H9 (cell line): ENCODE measurements around the gene ZBTB25. TPM values are rescaled to one million over a fixed set of nuclear protein-coding genes. Genes with fewer than 3 reads are reported as not detected.

Experiments used
- DNase-seq: peaks from one replicate; pipeline ENCODE4 v3.0.0-alpha.2; 2017
- H2AFZ ChIP-seq: one replicate; pipeline ENCODE4 v1.6.1; 2013; ENCODE audit warnings: mild to moderate bottlenecking, low read length, control low read depth, moderate library complexity
- H2AK5ac ChIP-seq: 2 replicates; pipeline ENCODE4 v1.6.1; 2013; ENCODE audit warnings: low read length, control low read depth, mixed read lengths; ENCODE audit not compliant: insufficient read length
- H2BK120ac ChIP-seq: one replicate; pipeline ENCODE4 v1.6.1; 2013; ENCODE audit warnings: low read depth, mild to moderate bottlenecking, low read length, control low read depth, inconsistent platforms; ENCODE audit not compliant: poor library complexity, severe bottlenecking
- H2BK12ac ChIP-seq: 2 replicates; pipeline ENCODE4 v1.6.1; 2013; ENCODE audit warnings: low read length, control low read depth, mixed read lengths, low read depth; ENCODE audit not compliant: insufficient read length
- H2BK15ac ChIP-seq: 2 replicates; pipeline ENCODE4 v1.6.1; 2013; ENCODE audit warnings: low read depth, low read length, control low read depth
- H2BK20ac ChIP-seq: one replicate; pipeline ENCODE4 v1.6.1; 2013; ENCODE audit warnings: low read depth, mild to moderate bottlenecking, low read length, control low read depth, inconsistent platforms; ENCODE audit not compliant: poor library complexity, severe bottlenecking
- H2BK5ac ChIP-seq: 2 replicates; pipeline ENCODE4 v1.6.1; 2013; ENCODE audit warnings: low read length, control low read depth, mixed read lengths; ENCODE audit not compliant: insufficient read length
- H3K14ac ChIP-seq: 2 replicates; pipeline ENCODE4 v1.6.1; 2013; ENCODE audit warnings: low read length, control low read depth; ENCODE audit not compliant: insufficient read depth
- H3K18ac ChIP-seq: 2 replicates; pipeline ENCODE4 v1.6.1; 2013; ENCODE audit warnings: low read depth, mild to moderate bottlenecking, mixed read lengths, low read length, control low read depth; ENCODE audit not compliant: insufficient read length
- H3K23ac ChIP-seq: 2 replicates; pipeline ENCODE4 v1.6.1; 2013; ENCODE audit warnings: low read length, control low read depth, mixed read lengths, low read depth; ENCODE audit not compliant: insufficient read length
- H3K23me2 ChIP-seq: 2 replicates; pipeline ENCODE4 v1.6.1; 2013; ENCODE audit warnings: low read depth, mild to moderate bottlenecking, mixed read lengths, low read length, control low read depth; ENCODE audit not compliant: insufficient read length, poor library complexity, severe bottlenecking
- H3K27ac ChIP-seq: 2 replicates; pipeline ENCODE4 v1.5.1; 2013; ENCODE audit warnings: low read length, control low read depth, mixed read lengths, low read depth; ENCODE audit not compliant: insufficient read length
- H3K27me3 ChIP-seq: 2 replicates; pipeline ENCODE4 v1.6.1; 2013; ENCODE audit warnings: low read length, control low read depth, inconsistent platforms; ENCODE audit not compliant: insufficient read depth
- H3K4ac ChIP-seq: 2 replicates; pipeline ENCODE4 v1.6.1; 2013; ENCODE audit warnings: low read depth, mild to moderate bottlenecking, control low read depth, inconsistent platforms, low read length, moderate library complexity
- H3K4me1 ChIP-seq: 2 replicates; pipeline ENCODE4 v1.6.1; 2013; ENCODE audit warnings: low read length, control low read depth, inconsistent platforms; ENCODE audit not compliant: insufficient read depth
- H3K4me2 ChIP-seq: 2 replicates; pipeline ENCODE4 v1.6.1; 2013; ENCODE audit warnings: low read length, control low read depth, mixed read lengths; ENCODE audit not compliant: insufficient read length, insufficient read depth
- H3K56ac ChIP-seq: 2 replicates; pipeline ENCODE4 v1.6.1; 2013; ENCODE audit warnings: low read depth, mild to moderate bottlenecking, mixed read lengths, low read length, control low read depth; ENCODE audit not compliant: insufficient read length
- H3K79me1 ChIP-seq: 2 replicates; pipeline ENCODE4 v1.6.1; 2013; ENCODE audit warnings: low read depth, mild to moderate bottlenecking, moderate library complexity, low read length, control low read depth, inconsistent platforms; ENCODE audit not compliant: insufficient read depth, poor library complexity, severe bottlenecking
- H3K79me2 ChIP-seq: 2 replicates; pipeline ENCODE4 v1.6.1; 2013; ENCODE audit warnings: low read length, control low read depth, inconsistent platforms; ENCODE audit not compliant: insufficient read depth
- H3K9ac ChIP-seq: 2 replicates; pipeline ENCODE4 v1.6.1; 2013; ENCODE audit warnings: low read length, control low read depth, mixed read lengths; ENCODE audit not compliant: insufficient read length; ENCODE audit errors: extremely low read depth
- H3K9me3 ChIP-seq: one replicate; pipeline ENCODE4 v1.6.1; 2013; ENCODE audit warnings: low read depth, low read length, inconsistent platforms; ENCODE audit not compliant: control insufficient read depth
- H3T11ph ChIP-seq: one replicate; pipeline ENCODE4 v1.6.1; 2013; ENCODE audit warnings: mild to moderate bottlenecking, low read length, control low read depth, inconsistent platforms
- H4K20me1 ChIP-seq: one replicate; pipeline ENCODE4 v1.6.1; 2013; ENCODE audit not compliant: control insufficient read depth, insufficient read length, insufficient read depth
- H4K5ac ChIP-seq: 2 replicates; pipeline ENCODE4 v1.6.1; 2013; ENCODE audit warnings: low read depth, mild to moderate bottlenecking, mixed read lengths, low read length, control low read depth; ENCODE audit not compliant: insufficient read length
- H4K8ac ChIP-seq: replicated peaks from 2 replicates; pipeline ENCODE4 v1.6.1; 2013; ENCODE audit warnings: low read length, control low read depth, mixed read lengths, low read depth; ENCODE audit not compliant: insufficient read length
- H4K91ac ChIP-seq: 2 replicates; pipeline ENCODE4 v1.6.1; 2013; ENCODE audit warnings: low read depth, mild to moderate bottlenecking, moderate library complexity, mixed read lengths, low read length, control low read depth; ENCODE audit not compliant: insufficient read length
- H3K27ac Mint-ChIP-seq, 3 experiments: 2 replicates in 2 of 3; 3 replicates in 1 of 3; pipeline ENCODE4 v1.8.0; 2020 to 2021; ENCODE audit warnings: mixed read lengths in 3 of 3, mild to moderate bottlenecking in 1 of 3, moderate library complexity in 1 of 3
- H3K27me3 Mint-ChIP-seq: 2 replicates; pipeline ENCODE4 v1.8.0; 2021; ENCODE audit warnings: low read depth, mild to moderate bottlenecking, moderate library complexity, mixed read lengths
- H3K36me3 Mint-ChIP-seq, 3 experiments: 2 replicates in 2 of 3; 3 replicates in 1 of 3; pipeline ENCODE4 v1.8.0; 2020 to 2021; ENCODE audit warnings: low read depth in 3 of 3, mixed read lengths in 3 of 3; ENCODE audit not compliant: insufficient read depth in 1 of 3
- H3K4me1 Mint-ChIP-seq, 2 experiments: 2 replicates each; pipeline ENCODE4 v1.8.0; 2020; ENCODE audit warnings: mixed read lengths in 2 of 2
- H3K4me3 Mint-ChIP-seq, 2 experiments: 2 replicates in 1 of 2; 3 replicates in 1 of 2; pipeline ENCODE4 v1.8.0; 2020 to 2021; ENCODE audit warnings: mild to moderate bottlenecking in 2 of 2, mixed read lengths in 2 of 2, moderate library complexity in 1 of 2
- H3K9me3 Mint-ChIP-seq, 2 experiments: 2 replicates in 1 of 2; 3 replicates in 1 of 2; pipeline ENCODE4 v1.8.0; 2020; ENCODE audit warnings: mild to moderate bottlenecking in 2 of 2, mixed read lengths in 2 of 2, moderate library complexity in 1 of 2
- CTCF ChIP-seq: fragments of 200-600 bp; sonication (generic); conservative IDR thresholded peaks from 3 replicates; pipeline ENCODE4 v1.8.0; 2021; ENCODE audit warnings: antibody characterized with exemption, mild to moderate bottlenecking
- WGBS: extraction: QIAGEN DNeasy Blood & Tissue Kit; methylation state at CpG from one replicate; pipeline ENCODE4 v1.1.7; 2013; ENCODE audit warnings: missing lambda C conversion rate, low lambda C conversion rate, mixed read lengths; ENCODE audit not compliant: insufficient read length; ENCODE audit errors: extremely low coverage; 5-methylcytosine and 5-hydroxymethylcytosine counted together
- total RNA-seq: library from RNA; stranded (reverse); gene quantifications from 2 replicates; pipeline ENCODE4 v1.2.1, GENCODE V29; 2021

The ZBTB25 gene
- total RNA-seq, 1 experiment from 2014 or later = 8.2 TPM

GRCh38 chr14:64463873-64464272 lies 39.8 kb downstream of the ZBTB25 start:
- H2BK120ac ChIP-seq = no peak overlapping the region
- no peaks in the 10 kb centered on the region for H3K79me1 ChIP-seq
- no peak overlapping the region for H3K9ac ChIP-seq
- Mint-ChIP-seq H3K9me3 (no peaks in the 10 kb centered on the region), H3K36me3 (peaks cover 10 to 23% (median 11%) of the 10 kb centered on the region in 3 experiments; a peak in 6 of 7 replicates), H3K4me3 (no peak overlapping the region; a peak in 1 of 5 replicates), H3K4me1 (peaks cover 14% of the 10 kb centered on the region in 2 experiments), H3K27me3 (peaks cover 1% of the 10 kb centered on the region; the same call in 1 of the 2 replicates), H3K27ac (no peak overlapping the region)
- H2BK20ac ChIP-seq = no peak overlapping the region
- H3T11ph ChIP-seq = no peak overlapping the region
- no peak overlapping the region for H2BK15ac ChIP-seq
- H3K23ac ChIP-seq = no peak overlapping the region
- no peaks in the 10 kb centered on the region for H3K27me3 ChIP-seq
- H4K20me1 ChIP-seq = no peaks in the 10 kb centered on the region
- DNase-seq = no peak
- no peak overlapping the region for H4K8ac ChIP-seq
- H3K27ac ChIP-seq = no peak overlapping the region
- no peak overlapping the region for H4K5ac ChIP-seq
- H3K18ac ChIP-seq = no peak overlapping the region
- no peaks in the 10 kb centered on the region for H3K4me1 ChIP-seq
- H2AFZ ChIP-seq = no peak overlapping the region
- WGBS = no CpG with 5 or more reads among the region's 6 CpGs
- H3K23me2 ChIP-seq = peaks cover 14% of the 10 kb centered on the region
- no peak overlapping the region for H2BK5ac ChIP-seq
- no peak overlapping the region for H3K4me2 ChIP-seq
- H3K79me2 ChIP-seq = no peaks in the 10 kb centered on the region
- no peak overlapping the region for H2AK5ac ChIP-seq
- H3K56ac ChIP-seq = no peak overlapping the region
- no peak overlapping the region for H4K91ac ChIP-seq
- H3K4ac ChIP-seq = no peak overlapping the region
- no peak for TF ChIP-seq CTCF
- no peak overlapping the region for H2BK12ac ChIP-seq
- no peaks in the 10 kb centered on the region for H3K9me3 ChIP-seq
- no peak overlapping the region for H3K14ac ChIP-seq
